NCI-H82 (cell line): ENCODE measurements around the gene FNDC11.
"Not testable (repeated sequence)": the region's sequence is repeated elsewhere in the genome, so short reads cannot be mapped to it uniquely, and the experiment has no call there.

Source experiments
- DNase-seq: peaks from one replicate; lab custom pipeline; 2025; lab: John Stamatoyannopoulos, UW

Gene FNDC11

GRCh38 chr20:63599396-63600050 lies 45.6 kb downstream of the FNDC11 start:
- no peak for DNase-seq

GRCh38 chr20:63601679-63602078 lies 47.7 kb downstream of the FNDC11 start:
- not testable (repeated sequence) for DNase-seq

- DNase-seq: no peak
Observed at GRCh38 chr20:63602321-63602720, 48.4 kb downstream of the FNDC11 start.
